Hippocampal formation (tissue), 2 donors: ENCODE measurements around the gene CRTC1.
"Not testable (repeated sequence)": the region's sequence is repeated elsewhere in the genome, so short reads cannot be mapped to it uniquely, and the experiment has no call there.

Source experiments
- DNase-seq, 2 donors: peaks; one replicate each; lab custom pipeline; 2025; lab: John Stamatoyannopoulos, UW

CRTC1 gene

DNA sequence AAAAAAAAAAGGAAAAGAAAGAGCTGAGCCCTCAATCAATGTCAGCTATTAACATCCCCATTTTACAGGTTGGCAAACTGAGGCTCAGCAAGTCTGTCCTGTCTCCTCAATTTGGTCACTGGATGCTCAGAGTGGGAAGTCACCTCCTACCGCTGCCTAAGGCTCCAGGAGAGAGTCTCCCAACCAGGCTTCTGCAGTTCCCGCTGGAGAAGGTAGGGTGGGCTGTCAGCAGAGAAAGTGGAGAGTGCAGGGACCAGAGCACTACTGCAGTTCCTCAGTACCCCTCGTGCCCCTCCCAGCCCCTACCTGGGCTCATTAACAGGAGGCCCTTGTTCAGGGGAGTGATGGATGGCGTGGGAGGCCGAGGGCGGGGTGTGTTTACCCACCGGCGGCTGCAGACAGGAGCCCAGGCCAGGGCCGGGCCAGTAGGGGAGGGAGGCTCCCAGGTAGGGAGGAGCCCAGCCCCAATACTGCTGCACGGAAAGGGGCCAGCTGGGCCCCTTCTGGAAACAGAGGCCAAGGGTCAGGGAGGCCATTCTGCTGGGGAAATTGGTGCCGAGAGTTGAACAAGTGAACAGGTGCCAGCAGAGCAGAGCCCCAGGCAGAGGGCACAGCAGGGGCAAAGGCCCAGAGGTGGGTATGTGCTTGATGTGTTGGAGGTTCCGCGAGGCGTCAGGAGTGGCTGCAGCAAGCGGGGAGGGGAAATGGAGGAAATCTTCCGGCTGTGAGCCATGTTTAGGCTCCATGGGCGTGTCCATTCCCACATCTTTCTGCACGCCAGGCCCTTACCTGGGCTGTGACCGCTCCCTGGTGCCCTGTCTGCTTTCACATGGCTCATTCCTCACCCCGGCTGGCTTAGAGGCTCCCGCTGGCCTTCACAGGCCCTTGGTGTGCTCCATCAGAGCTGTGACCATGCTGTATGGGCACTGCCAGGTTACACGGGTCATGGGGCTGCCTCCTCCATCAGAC is 115.2 kb downstream of the CRTC1 start:
- no peak for DNase-seq

DNA sequence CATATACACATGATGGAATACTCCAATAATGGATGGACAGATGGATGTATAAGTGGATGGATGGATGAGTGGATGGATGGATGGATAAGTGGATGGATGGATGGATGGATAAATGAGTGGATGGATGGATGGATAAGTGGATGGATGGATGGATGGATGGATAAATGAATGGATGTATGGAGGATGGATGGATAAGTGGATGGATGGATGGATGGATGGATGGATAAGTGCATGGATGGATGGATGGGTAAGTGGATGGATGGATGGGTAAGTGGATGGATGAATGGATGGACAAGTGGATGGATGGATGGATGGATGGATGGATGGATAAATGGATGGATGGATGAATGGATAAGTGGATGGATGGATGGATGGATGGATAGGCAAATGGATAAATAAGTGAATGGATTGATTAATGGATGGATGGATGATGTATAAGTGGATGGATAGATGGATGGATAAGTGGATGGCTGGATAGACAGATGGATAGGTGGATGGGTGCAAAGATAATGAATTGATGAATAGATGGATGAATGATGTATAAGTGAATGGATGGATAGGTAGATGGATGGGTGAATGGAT is 116.0 kb downstream of the CRTC1 start:
- no peak for DNase-seq

DNA sequence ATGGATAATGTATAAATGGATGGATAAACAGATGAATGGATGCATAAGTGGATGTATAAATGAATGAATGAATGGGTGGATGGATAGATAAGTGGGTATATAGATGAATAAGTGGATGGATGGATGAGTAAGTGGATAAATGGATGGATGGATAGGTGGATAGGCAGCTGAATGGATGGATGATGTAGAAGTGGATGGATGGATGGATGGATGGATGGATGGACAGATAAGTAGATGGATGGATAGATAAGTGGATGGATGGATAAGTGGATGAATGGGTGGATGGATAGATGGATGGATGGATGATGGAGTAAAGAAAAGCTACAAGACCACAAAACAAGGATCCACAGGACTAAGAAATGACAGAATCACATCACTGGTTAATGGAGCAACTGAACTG is 116.6 kb downstream of the CRTC1 start:
- no peak for DNase-seq

DNA sequence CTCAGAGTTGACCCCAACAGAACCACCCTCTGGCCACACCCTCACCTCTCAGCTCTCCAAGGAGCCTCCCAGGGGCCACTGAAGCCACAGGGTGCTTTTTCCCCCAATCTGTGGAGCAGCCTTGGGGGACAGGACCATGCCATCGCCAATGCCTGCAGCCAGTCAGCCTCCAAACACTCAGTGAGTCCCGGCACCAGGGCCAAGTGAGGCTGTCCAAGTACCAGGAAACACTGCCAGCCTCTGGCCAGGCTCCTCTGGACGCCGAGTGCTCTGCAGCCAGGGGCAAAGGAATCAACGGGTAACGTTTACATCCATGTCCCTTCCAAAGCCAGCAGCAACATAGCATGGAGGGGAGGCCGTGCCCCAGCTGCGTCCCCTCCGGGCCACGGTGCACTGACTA is 117.2 kb downstream of the CRTC1 start:
- peak in 1 of 2 donors; percentile 4 for DNase-seq

DNA sequence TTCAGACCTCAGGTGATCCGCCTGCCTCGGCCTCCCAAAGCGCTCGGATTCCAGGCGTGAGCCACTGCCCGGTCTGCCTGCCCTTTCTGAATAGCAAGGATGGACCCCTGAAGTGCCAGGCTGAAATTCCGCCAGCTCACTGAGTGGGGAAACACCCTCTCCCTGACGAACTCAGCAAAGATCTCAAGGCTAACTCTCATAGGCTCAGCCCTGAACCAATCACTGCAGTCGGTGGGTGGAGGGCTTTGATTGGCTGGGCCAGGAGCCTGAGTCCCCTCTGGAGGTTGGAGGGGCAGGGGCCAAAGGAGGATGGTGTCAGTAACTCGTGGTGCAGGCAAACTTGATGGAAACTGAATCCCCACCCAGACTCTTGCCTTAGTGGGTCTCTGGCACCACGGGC is 118.9 kb downstream of the CRTC1 start:
- no peak for DNase-seq

DNA sequence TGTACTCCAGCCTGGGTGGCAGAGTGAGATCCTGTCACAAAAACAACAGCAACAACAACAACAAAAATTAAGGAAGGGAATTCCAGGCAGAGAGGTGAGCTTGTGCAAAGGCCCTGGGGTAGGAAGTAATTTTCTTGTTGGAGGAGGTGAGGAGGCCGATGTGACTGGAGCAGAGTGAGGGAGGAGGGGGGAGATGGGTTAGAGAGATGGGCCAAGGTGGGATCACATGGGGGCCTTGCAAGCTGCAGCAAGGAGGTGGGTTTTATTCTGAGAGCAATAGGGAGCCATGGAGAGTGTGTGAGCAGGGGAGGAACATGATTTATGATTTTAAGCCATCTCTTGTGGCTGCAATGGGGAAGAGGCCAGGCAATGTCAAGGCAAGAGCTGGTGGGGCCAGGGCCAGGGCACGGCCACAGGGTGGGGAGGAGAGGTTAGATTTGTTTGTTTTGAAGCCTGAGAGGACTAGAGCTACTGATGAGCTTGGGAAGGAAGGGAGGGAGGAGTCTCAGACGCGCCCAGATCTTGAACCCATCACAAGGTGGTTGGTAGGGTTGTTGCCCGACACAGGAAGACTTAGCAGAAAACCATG is 120.2 kb downstream of the CRTC1 start:
- no peak for DNase-seq

DNA sequence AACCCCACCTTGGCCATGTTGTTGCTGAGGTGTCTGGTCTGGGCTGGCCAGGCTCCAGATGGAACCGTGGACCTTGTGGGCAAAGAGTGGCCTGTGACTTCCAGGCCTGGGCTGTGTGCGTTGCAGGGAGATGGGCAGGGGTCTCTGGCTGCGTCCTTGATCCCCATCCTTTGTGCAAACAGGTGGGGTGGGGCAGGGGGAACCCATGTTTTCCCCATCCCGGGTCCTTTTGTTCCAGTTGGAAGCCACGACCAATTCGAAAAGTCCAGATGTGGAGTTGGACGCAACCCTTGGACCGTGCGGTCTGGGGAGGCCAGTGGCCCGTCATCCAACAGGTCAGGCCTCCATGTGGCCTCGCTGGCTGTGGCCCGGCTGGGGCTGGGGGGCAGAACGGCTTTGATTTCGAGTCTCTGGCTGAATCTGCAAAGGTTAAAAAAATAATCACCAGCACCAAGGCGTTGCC is 120.7 kb downstream of the CRTC1 start:
- DNase-seq = no peak

DNA sequence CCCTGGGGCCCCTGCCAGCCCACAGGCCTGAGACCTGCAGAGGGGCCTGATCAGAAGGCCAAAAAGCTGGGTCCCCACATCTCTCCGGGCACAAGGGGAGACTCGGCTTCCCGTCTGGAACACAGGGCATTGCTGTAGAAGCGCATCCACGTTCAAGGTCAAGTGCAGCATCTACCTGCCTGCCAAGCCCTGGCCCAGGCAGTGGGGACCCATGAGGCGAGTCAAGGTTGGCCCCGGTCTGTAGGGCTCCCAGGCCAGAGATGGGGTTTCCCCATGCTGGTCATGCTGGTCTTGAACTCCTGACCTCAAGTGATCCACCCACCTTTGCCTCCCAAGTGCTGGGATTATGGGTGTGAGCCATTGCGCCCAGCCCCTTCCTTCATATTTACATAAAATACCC is 121.2 kb downstream of the CRTC1 start:
- DNase-seq = no peak

DNA sequence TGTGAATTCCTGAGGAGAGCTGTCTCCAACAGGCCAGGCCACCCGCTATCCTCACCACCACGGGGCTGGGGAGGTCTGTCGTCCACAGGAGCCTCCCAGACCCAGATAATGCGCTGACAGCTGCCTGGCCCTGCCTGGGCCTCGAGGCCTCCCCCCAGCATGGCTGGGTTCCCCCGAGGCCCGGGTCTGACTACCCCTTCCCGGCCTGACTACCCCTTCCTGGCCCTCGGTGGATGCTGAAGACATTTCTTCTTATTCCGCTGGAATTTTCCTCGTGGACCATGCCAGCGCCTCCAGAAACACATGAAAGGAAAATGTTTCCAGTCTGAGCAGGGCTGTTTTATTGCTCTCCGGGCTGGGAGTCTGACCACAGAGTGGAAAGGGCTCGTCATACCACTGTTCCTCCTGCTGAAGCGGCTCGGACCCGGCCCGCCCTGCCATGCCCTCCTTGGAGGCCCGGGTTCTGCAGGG is 124.4 kb downstream of the CRTC1 start:
- no peak for DNase-seq

DNA sequence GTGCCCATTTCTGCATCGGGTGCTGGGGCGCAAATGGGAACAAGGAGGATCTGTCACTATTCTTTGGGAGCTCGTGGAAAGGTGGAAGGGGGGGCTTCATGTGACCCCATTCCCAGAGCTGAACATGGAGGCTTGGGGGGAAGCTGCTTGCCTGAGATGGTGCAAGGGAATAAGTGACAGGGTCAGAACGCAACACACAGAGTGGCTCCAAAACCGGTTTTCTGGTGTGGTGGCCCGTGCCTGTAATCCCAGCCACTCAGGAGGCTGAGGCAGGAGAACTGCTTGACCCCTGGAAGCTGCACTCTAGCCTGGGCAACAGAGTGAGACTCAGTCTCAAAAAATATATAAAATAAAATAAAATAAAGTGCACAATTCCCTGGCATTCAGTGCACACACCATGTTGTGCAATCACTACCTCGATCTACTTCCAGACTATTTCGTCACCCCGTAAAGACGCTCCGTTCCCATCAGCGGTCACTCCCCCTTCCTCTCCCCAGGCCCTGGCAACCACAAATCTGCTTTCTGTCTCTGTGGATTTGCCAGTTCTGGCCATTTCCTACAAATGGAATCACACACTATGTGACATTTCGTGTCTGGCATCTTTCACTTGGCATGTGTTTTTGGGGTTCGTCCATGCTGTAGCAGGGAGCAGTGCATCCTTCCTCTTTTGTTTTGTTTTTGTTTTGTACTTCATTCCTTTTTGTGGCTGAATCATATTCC is 125.8 kb downstream of the CRTC1 start:
- DNase-seq = no peak

DNA sequence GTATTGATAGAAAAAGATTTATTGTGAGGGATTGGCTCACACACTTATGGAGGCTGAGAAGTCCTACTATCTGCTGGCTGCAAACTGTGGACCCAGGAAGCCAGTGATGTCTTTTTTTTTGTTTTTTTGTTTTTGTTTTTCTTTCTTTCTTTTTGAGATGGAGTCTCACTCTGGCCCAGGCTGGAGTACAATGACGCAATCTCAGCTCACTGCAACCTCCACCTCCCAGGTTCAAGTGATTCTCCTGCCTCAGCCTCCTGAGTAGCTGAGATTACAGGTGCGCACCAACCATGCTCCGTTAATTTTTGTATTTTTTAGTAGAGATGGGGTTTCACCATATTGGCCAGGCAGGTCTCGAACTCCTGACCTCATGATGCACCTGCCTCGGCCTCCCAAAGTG is 128.2 kb downstream of the CRTC1 start:
- DNase-seq = not testable (repeated sequence)

DNA sequence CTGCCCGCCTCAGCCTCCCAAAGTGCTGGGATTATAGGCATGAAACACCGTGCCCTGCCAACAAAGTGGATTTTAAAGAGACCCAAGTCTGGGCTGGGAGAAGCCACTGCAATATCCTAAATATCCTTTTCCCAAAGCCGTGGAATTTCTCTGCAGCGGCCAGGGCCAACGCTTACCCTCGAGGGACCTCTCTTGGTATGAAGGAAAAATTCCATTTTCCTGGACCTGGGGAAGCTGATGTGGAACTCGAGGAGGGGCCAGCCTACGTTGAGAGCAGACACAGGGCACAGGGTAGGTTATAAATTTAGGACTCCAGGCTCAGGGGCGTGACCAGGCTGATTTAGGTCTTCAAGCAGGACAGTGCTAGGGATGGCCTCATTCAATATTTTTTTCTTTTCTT is 130.6 kb downstream of the CRTC1 start:
- no peak for DNase-seq

DNA sequence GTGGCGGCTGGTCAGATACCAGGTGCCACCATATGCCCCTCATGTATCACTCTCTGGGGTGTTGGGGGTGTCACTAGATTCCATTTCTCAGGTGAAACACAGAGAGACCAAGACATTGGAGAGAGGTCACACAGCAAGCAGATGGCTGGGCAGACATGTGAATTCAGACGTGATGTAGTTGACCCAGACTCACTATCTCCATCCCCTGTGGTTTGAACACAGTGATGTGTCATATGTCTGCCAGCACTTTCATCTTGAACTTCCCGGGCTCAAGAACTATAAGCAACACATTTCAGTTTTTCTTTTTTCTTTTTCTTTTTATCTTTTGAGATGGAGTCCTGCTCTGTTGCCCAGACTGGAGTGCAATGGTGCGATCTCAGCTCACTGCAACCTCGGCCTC is 132.2 kb downstream of the CRTC1 start:
- no peak for DNase-seq

DNA sequence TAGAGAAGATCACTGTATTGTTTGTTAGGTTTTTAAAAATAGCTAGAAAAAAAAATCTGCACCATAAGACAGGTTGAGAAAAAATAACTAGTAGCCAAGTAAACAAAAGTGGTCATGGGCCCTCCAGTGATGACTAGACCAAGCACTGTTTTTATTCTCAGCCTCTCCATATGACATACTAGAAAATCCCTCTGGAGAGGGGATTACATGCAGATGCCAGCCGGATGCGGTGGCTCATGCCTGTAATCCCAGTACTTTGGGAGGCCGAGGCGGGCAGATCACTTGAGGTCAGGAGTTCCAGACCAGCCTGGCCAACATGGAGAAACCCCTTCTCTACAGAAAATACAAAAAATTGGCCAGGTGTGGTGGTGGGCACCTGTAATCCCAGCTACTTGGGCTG is 133.2 kb downstream of the CRTC1 start:
- not testable (repeated sequence) for DNase-seq

DNA sequence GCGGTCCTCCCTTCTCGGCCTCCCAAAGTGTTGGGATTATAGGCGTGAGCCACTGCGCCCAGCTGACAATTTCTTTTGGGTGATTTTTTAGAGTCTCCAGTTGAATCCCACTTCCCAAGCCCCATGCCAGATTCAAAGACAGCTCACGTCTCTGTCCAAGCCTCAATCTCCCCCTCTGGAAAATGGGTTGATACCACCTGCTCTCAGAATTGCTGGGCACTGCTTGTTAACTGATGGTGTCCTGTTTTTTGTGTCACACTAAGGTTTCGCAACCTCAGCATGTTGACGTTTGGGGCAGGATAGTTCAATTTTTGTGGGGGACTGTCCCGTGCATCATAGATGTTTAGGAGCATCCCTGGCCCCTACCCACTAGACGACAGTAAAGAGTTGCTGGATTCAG is 134.1 kb downstream of the CRTC1 start:
- no peak for DNase-seq

DNA sequence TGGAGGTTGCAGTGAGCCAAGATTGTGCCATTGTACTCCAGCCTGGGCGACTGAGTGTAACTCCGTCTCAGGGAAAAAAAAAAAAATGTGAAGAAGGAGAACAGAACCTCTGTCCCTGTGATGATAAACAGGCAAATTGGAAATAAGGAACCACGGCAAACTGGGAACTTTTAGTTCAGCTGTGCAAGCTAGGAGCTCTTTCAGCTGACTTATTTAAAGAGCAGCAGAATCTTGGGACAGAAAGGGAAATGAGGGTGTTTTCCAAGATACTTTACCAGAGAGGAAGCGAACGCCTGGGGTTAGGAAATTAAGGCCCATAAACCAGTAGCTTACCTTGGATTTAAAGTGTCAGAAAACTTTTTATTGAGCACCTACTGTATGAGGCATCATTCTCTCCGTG is 145.3 kb downstream of the CRTC1 start:
- no peak for DNase-seq

DNA sequence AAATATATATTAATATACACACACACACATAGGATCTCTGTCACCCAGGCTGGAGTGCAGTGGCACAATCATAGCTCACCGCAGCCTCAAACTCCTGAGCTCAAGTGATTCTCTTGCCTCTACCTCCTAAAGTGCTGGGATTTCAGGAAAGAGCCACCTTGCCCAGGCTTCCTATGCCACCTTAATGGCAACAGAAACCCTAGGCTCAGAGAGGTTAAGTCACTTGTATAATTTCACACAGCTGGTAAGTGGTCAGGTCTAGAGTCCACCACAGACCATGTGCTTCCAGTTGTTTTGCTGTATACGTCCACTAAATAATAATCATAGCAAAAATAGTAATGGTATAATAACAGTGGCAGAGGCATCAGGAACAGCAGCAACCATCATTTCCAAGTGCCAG is 147.0 kb downstream of the CRTC1 start:
- no peak for DNase-seq

DNA sequence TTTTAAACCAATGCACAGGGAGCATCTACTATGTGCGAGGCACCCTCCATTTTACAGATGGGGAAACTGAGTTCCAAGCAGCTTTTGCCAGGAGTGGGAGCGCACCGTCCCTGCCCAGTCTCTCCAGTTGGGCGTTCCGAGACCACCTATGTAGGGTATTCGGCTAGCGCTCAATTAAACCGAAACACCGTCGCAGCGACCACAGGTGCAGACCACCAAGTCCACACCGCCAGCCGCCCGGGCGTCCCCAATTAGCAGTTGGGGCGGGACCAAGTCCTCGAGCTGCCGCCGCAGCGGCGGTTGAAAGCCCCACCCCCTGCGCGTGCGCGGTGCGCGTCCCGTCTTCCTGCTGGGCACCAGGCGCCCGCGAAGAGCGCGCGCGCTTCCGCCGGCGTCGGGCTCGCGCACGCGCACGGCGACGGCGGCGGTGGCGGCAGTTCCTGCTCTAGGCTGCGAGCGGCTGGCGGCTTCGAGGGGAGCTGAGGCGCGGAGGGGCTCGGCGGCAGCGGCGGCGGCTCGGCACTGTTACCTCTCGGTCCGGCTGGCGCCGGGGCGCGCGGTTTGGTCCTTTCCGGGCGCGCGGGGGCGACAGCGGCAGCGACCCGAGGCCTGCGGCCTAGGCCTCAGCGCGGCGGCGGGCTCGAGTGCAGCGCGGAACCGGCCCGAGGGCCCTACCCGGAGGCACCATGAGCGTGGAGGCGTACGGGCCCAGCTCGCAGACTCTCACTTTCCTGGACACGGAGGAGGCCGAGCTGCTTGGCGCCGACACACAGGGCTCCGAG is 148.2 kb downstream of the CRTC1 start, which contains the start of gene UPF1:
UPF1 (plus strand) TSS at position 436 of the 782 bp plus-strand sequence; CDS start at position 687, 251 bp downstream.
- peak; percentile 84 to 86 for DNase-seq
